OCI-LY1 (cell line): ENCODE data around the gene MECR.
"Not testable (repeated sequence)": the region's sequence is repeated elsewhere in the genome, so short reads cannot be mapped to it uniquely, and the experiment has no call there.

ENCODE experiments used
- H2AFZ ChIP-seq: fragments of 200-600 bp; sonication (generic), shearing (Covaris generic); 2 replicates; pipeline ENCODE4 v1.6.0; 2014; ENCODE audit warnings: antibody characterized with exemption, mild to moderate bottlenecking, low read length
- H3F3A ChIP-seq: fragments of 200-600 bp; sonication (generic), shearing (Covaris generic); 2 replicates; pipeline ENCODE4 v1.6.0; 2014; ENCODE audit warnings: mild to moderate bottlenecking, antibody characterized with exemption, low read length, moderate library complexity; ENCODE audit not compliant: insufficient read depth
- H3K27ac ChIP-seq: fragments of 200-600 bp; sonication (generic); 2 replicates; pipeline ENCODE4 v1.5.1; 2014; ENCODE audit warnings: low read length, mixed run types, mild to moderate bottlenecking, low read depth; ENCODE audit not compliant: poor library complexity, severe bottlenecking
- H3K27me3 ChIP-seq: fragments of 200-600 bp; sonication (generic); 2 replicates; pipeline ENCODE4 v1.6.0; 2014; ENCODE audit warnings: antibody characterized with exemption, mild to moderate bottlenecking, low read length, moderate library complexity; ENCODE audit not compliant: insufficient read depth
- H3K36me3 ChIP-seq: fragments of 200-600 bp; sonication (generic); 2 replicates; pipeline ENCODE4 v1.6.1; 2014; ENCODE audit warnings: mild to moderate bottlenecking, antibody characterized with exemption, low read length, moderate library complexity, mixed read lengths; ENCODE audit not compliant: insufficient read depth
- H3K4me1 ChIP-seq: fragments of 200-600 bp; sonication (generic); 2 replicates; pipeline ENCODE4 v1.5.1; 2014; ENCODE audit warnings: mild to moderate bottlenecking, low read length, moderate library complexity; ENCODE audit not compliant: insufficient read depth, severe bottlenecking
- H3K4me2 ChIP-seq: fragments of 200-600 bp; sonication (generic), shearing (Covaris generic); 2 replicates; pipeline ENCODE4 v1.6.1; 2014; ENCODE audit warnings: low read length
- H3K4me3 ChIP-seq: fragments of 200-600 bp; sonication (generic); 2 replicates; pipeline ENCODE4 v1.5.1; 2014; ENCODE audit warnings: low read length, low read depth, mild to moderate bottlenecking, mixed read lengths; ENCODE audit not compliant: poor library complexity, severe bottlenecking
- H3K79me2 ChIP-seq: fragments of 200-600 bp; shearing (Covaris generic); 2 replicates; pipeline ENCODE4 v1.6.1; 2016; ENCODE audit warnings: mixed run types, low read length, mixed read lengths; ENCODE audit not compliant: insufficient read depth
- H3K9ac ChIP-seq: fragments of 200-600 bp; sonication (generic), shearing (Covaris generic); 2 replicates; pipeline ENCODE4 v1.6.1; 2014; ENCODE audit warnings: mild to moderate bottlenecking, low read length, mixed read lengths
- H3K9me2 ChIP-seq: fragments of 200-600 bp; sonication (generic), shearing (Covaris generic); 2 replicates; pipeline ENCODE4 v1.6.1; 2014; ENCODE audit warnings: low read depth, mild to moderate bottlenecking, low read length, mixed read lengths
- H3K9me3 ChIP-seq: fragments of 200-600 bp; shearing (Covaris generic); 2 replicates; pipeline ENCODE4 v1.6.1; 2014; ENCODE audit warnings: low read length, mixed read lengths
- H4K20me1 ChIP-seq: fragments of 200-600 bp; sonication (generic), shearing (Covaris generic); 2 replicates; pipeline ENCODE4 v1.6.0; 2016; ENCODE audit warnings: mild to moderate bottlenecking, low read length; ENCODE audit not compliant: insufficient read depth
- EZH2 ChIP-seq: fragments of 200-600 bp; sonication (generic), shearing (Covaris generic); IDR thresholded peaks from 2 replicates; pipeline ENCODE4 v1.8.0; 2017; ENCODE audit warnings: borderline replicate concordance, mixed run types, mild to moderate bottlenecking, antibody characterized with exemption, low read length, moderate library complexity, mixed read lengths
- TF ChIP-seq, protein P1 (sequence below): fragments of 200-600 bp; sonication (generic), shearing (Covaris generic); IDR thresholded peaks from 2 replicates; pipeline ENCODE4 v1.5.1; 2017; ENCODE audit warnings: mild to moderate bottlenecking, antibody characterized with exemption, low read length, moderate library complexity, mixed read lengths

MECR gene

DNA sequence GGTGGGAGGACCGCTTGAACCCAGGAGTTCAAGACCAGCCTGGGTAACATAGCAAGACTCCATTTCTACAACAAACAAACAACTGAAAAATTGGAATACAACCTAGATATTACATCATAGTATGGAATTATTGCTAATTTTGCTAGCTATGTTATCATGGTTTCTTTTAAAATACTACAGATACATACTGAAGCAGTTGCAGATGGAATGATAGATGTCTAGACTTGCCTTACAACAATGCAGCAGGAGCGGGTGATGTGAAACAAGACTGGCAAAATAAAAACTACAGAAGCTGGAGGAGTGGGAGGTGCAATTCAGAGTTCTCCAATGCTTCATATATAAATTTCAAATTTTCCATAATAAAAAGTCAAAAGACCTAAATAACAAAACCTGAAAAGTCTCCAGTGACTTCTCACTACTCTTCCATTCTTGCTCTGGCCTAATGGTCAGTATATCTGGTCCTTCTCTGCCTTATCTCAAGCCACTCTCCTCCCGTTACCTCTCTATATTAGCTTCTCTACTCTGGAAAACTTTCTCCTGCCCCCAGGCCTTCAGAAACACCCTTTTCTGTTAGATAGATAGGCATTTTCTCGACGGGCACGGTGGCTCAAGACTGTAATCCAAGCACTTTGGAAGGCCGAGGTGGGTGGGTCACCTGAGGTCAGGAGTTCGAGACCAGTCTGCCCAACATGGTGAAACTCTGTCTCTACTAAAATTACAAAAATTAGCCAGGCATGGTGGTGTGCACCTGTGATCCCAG, 78.5 kb downstream of the MECR start:
- Histone ChIP-seq H3K4me3 (no peak overlapping the region), H3K79me2 (no peaks in the 10 kb centered on the region), H2AFZ (no peak overlapping the region), H3K4me2 (no peak overlapping the region), H3K9me3 (no peaks in the 10 kb centered on the region), H3K36me3 (peaks cover 98% of the 10 kb centered on the region), H3F3A (no peaks in the 10 kb centered on the region), H3K9ac (no peak overlapping the region), H3K27me3 (no peaks in the 10 kb centered on the region), H3K27ac (no peak overlapping the region), H4K20me1 (no peaks in the 10 kb centered on the region), H3K9me2 (no peaks in the 10 kb centered on the region), H3K4me1 (no peaks in the 10 kb centered on the region)
- TF ChIP-seq EZH2: no peak
- TF ChIP-seq, protein P1, sequence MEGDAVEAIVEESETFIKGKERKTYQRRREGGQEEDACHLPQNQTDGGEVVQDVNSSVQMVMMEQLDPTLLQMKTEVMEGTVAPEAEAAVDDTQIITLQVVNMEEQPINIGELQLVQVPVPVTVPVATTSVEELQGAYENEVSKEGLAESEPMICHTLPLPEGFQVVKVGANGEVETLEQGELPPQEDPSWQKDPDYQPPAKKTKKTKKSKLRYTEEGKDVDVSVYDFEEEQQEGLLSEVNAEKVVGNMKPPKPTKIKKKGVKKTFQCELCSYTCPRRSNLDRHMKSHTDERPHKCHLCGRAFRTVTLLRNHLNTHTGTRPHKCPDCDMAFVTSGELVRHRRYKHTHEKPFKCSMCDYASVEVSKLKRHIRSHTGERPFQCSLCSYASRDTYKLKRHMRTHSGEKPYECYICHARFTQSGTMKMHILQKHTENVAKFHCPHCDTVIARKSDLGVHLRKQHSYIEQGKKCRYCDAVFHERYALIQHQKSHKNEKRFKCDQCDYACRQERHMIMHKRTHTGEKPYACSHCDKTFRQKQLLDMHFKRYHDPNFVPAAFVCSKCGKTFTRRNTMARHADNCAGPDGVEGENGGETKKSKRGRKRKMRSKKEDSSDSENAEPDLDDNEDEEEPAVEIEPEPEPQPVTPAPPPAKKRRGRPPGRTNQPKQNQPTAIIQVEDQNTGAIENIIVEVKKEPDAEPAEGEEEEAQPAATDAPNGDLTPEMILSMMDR: no peak

DNA sequence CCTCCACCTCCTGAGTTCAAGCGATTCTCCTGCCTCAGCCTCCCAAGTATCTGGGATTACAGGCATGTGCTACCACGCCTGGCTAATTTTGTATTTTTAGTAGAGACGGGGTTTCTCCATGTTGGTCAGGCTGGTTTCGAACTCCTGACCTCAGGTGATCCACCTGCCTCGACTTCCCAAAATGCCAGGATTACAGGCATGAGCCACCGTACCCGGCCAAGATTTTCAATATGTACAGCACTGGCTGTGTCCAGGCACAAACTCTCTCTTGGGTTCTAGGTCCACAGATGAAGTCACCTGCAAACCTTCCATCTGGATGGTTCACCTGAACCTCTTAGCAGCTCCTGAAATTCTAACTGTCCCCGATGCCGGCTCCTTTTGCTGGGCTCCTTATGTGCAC, 80.4 kb downstream of the MECR start:
- not testable (repeated sequence) for H3K27ac ChIP-seq, H3K9me2 ChIP-seq, H3F3A ChIP-seq, H3K9ac ChIP-seq, H3K4me2 ChIP-seq, H4K20me1 ChIP-seq, H2AFZ ChIP-seq, H3K9me3 ChIP-seq, H3K4me1 ChIP-seq, H3K27me3 ChIP-seq, H3K79me2 ChIP-seq, H3K4me3 ChIP-seq
- peaks cover 98% of the 10 kb centered on the region for H3K36me3 ChIP-seq

DNA sequence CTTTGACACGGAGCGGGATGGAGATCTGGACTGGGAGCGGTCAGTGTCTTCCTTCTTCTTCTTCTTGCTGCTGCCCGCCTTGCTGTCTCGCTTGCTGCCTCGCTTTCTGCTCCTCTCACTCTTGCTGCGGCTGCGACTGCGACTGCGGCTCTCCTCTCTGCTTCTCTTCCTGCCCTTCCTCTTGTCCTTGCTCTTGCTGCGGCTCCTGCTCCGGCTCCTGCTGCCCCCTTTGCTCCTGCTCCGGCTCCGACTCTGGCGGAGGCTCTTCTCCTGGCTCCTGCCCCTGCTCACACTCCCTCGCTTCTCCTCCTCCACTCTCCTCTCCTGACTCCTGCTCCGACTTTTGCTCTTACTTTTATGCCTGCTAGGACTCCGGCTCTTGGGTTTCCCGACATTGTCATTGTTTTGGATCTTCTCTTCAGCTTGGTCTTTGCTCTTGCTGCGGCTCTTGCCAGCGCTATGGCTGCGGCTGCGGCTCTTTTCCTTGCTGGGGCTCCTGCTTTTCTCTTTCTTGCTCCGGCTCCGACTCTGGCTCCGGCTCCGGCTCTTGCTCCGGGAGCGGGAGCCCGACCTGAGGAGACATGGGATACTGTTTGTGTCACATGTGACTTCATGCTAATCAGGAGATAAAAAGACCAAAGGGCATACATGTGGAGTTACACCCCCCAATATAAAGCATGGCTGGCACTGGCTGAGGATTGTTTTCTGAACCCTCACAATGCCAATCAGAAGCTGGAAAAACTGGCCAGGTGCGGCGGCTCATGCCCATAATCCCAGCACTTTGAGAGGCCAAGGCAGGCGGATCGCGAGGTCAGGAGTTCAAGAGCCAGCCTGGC, 81.9 kb downstream of the MECR start:
- Histone ChIP-seq H3K4me2 (no peak overlapping the region), H3F3A (no peaks in the 10 kb centered on the region), H2AFZ (no peak overlapping the region), H3K4me3 (no peak overlapping the region), H3K27me3 (no peaks in the 10 kb centered on the region), H3K9me2 (no peaks in the 10 kb centered on the region), H3K9me3 (no peaks in the 10 kb centered on the region), H4K20me1 (no peaks in the 10 kb centered on the region), H3K9ac (no peak overlapping the region), H3K4me1 (no peaks in the 10 kb centered on the region), H3K36me3 (peaks cover 92% of the 10 kb centered on the region), H3K79me2 (no peaks in the 10 kb centered on the region), H3K27ac (no peak overlapping the region)
- TF ChIP-seq, protein P1: no peak
- TF ChIP-seq EZH2: no peak
